H9 (cell line): ENCODE measurements around the gene CHN1. TPM values are rescaled to one million over a fixed set of nuclear protein-coding genes. Genes with fewer than 3 reads are reported as not detected.

Experiments
- DNase-seq: peaks from one replicate; pipeline ENCODE4 v3.0.0-alpha.2; 2017
- H2AFZ ChIP-seq: one replicate; pipeline ENCODE4 v1.6.1; 2013; ENCODE audit warnings: mild to moderate bottlenecking, low read length, control low read depth, moderate library complexity
- H2AK5ac ChIP-seq: 2 replicates; pipeline ENCODE4 v1.6.1; 2013; ENCODE audit warnings: low read length, control low read depth, mixed read lengths; ENCODE audit not compliant: insufficient read length
- H2BK120ac ChIP-seq: one replicate; pipeline ENCODE4 v1.6.1; 2013; ENCODE audit warnings: low read depth, mild to moderate bottlenecking, low read length, control low read depth, inconsistent platforms; ENCODE audit not compliant: poor library complexity, severe bottlenecking
- H2BK12ac ChIP-seq: 2 replicates; pipeline ENCODE4 v1.6.1; 2013; ENCODE audit warnings: low read length, control low read depth, mixed read lengths, low read depth; ENCODE audit not compliant: insufficient read length
- H2BK15ac ChIP-seq: 2 replicates; pipeline ENCODE4 v1.6.1; 2013; ENCODE audit warnings: low read depth, low read length, control low read depth
- H2BK20ac ChIP-seq: one replicate; pipeline ENCODE4 v1.6.1; 2013; ENCODE audit warnings: low read depth, mild to moderate bottlenecking, low read length, control low read depth, inconsistent platforms; ENCODE audit not compliant: poor library complexity, severe bottlenecking
- H2BK5ac ChIP-seq: 2 replicates; pipeline ENCODE4 v1.6.1; 2013; ENCODE audit warnings: low read length, control low read depth, mixed read lengths; ENCODE audit not compliant: insufficient read length
- H3K14ac ChIP-seq: 2 replicates; pipeline ENCODE4 v1.6.1; 2013; ENCODE audit warnings: low read length, control low read depth; ENCODE audit not compliant: insufficient read depth
- H3K18ac ChIP-seq: 2 replicates; pipeline ENCODE4 v1.6.1; 2013; ENCODE audit warnings: low read depth, mild to moderate bottlenecking, mixed read lengths, low read length, control low read depth; ENCODE audit not compliant: insufficient read length
- H3K23ac ChIP-seq: 2 replicates; pipeline ENCODE4 v1.6.1; 2013; ENCODE audit warnings: low read length, control low read depth, mixed read lengths, low read depth; ENCODE audit not compliant: insufficient read length
- H3K23me2 ChIP-seq: 2 replicates; pipeline ENCODE4 v1.6.1; 2013; ENCODE audit warnings: low read depth, mild to moderate bottlenecking, mixed read lengths, low read length, control low read depth; ENCODE audit not compliant: insufficient read length, poor library complexity, severe bottlenecking
- H3K27ac ChIP-seq: 2 replicates; pipeline ENCODE4 v1.5.1; 2013; ENCODE audit warnings: low read length, control low read depth, mixed read lengths, low read depth; ENCODE audit not compliant: insufficient read length
- H3K27me3 ChIP-seq: 2 replicates; pipeline ENCODE4 v1.6.1; 2013; ENCODE audit warnings: low read length, control low read depth, inconsistent platforms; ENCODE audit not compliant: insufficient read depth
- H3K4ac ChIP-seq: 2 replicates; pipeline ENCODE4 v1.6.1; 2013; ENCODE audit warnings: low read depth, mild to moderate bottlenecking, control low read depth, inconsistent platforms, low read length, moderate library complexity
- H3K4me1 ChIP-seq: 2 replicates; pipeline ENCODE4 v1.6.1; 2013; ENCODE audit warnings: low read length, control low read depth, inconsistent platforms; ENCODE audit not compliant: insufficient read depth
- H3K4me2 ChIP-seq: 2 replicates; pipeline ENCODE4 v1.6.1; 2013; ENCODE audit warnings: low read length, control low read depth, mixed read lengths; ENCODE audit not compliant: insufficient read length, insufficient read depth
- H3K56ac ChIP-seq: 2 replicates; pipeline ENCODE4 v1.6.1; 2013; ENCODE audit warnings: low read depth, mild to moderate bottlenecking, mixed read lengths, low read length, control low read depth; ENCODE audit not compliant: insufficient read length
- H3K79me1 ChIP-seq: 2 replicates; pipeline ENCODE4 v1.6.1; 2013; ENCODE audit warnings: low read depth, mild to moderate bottlenecking, moderate library complexity, low read length, control low read depth, inconsistent platforms; ENCODE audit not compliant: insufficient read depth, poor library complexity, severe bottlenecking
- H3K79me2 ChIP-seq: 2 replicates; pipeline ENCODE4 v1.6.1; 2013; ENCODE audit warnings: low read length, control low read depth, inconsistent platforms; ENCODE audit not compliant: insufficient read depth
- H3K9ac ChIP-seq: 2 replicates; pipeline ENCODE4 v1.6.1; 2013; ENCODE audit warnings: low read length, control low read depth, mixed read lengths; ENCODE audit not compliant: insufficient read length; ENCODE audit errors: extremely low read depth
- H3K9me3 ChIP-seq: one replicate; pipeline ENCODE4 v1.6.1; 2013; ENCODE audit warnings: low read depth, low read length, inconsistent platforms; ENCODE audit not compliant: control insufficient read depth
- H3T11ph ChIP-seq: one replicate; pipeline ENCODE4 v1.6.1; 2013; ENCODE audit warnings: mild to moderate bottlenecking, low read length, control low read depth, inconsistent platforms
- H4K20me1 ChIP-seq: one replicate; pipeline ENCODE4 v1.6.1; 2013; ENCODE audit not compliant: control insufficient read depth, insufficient read length, insufficient read depth
- H4K5ac ChIP-seq: 2 replicates; pipeline ENCODE4 v1.6.1; 2013; ENCODE audit warnings: low read depth, mild to moderate bottlenecking, mixed read lengths, low read length, control low read depth; ENCODE audit not compliant: insufficient read length
- H4K8ac ChIP-seq: replicated peaks from 2 replicates; pipeline ENCODE4 v1.6.1; 2013; ENCODE audit warnings: low read length, control low read depth, mixed read lengths, low read depth; ENCODE audit not compliant: insufficient read length
- H4K91ac ChIP-seq: 2 replicates; pipeline ENCODE4 v1.6.1; 2013; ENCODE audit warnings: low read depth, mild to moderate bottlenecking, moderate library complexity, mixed read lengths, low read length, control low read depth; ENCODE audit not compliant: insufficient read length
- H3K27ac Mint-ChIP-seq, 3 experiments: 2 replicates in 2 of 3; 3 replicates in 1 of 3; pipeline ENCODE4 v1.8.0; 2020 to 2021; ENCODE audit warnings: mixed read lengths in 3 of 3, mild to moderate bottlenecking in 1 of 3, moderate library complexity in 1 of 3
- H3K27me3 Mint-ChIP-seq: 2 replicates; pipeline ENCODE4 v1.8.0; 2021; ENCODE audit warnings: low read depth, mild to moderate bottlenecking, moderate library complexity, mixed read lengths
- H3K36me3 Mint-ChIP-seq, 3 experiments: 2 replicates in 2 of 3; 3 replicates in 1 of 3; pipeline ENCODE4 v1.8.0; 2020 to 2021; ENCODE audit warnings: low read depth in 3 of 3, mixed read lengths in 3 of 3; ENCODE audit not compliant: insufficient read depth in 1 of 3
- H3K4me1 Mint-ChIP-seq, 2 experiments: 2 replicates each; pipeline ENCODE4 v1.8.0; 2020; ENCODE audit warnings: mixed read lengths in 2 of 2
- H3K4me3 Mint-ChIP-seq, 2 experiments: 2 replicates in 1 of 2; 3 replicates in 1 of 2; pipeline ENCODE4 v1.8.0; 2020 to 2021; ENCODE audit warnings: mild to moderate bottlenecking in 2 of 2, mixed read lengths in 2 of 2, moderate library complexity in 1 of 2
- H3K9me3 Mint-ChIP-seq, 2 experiments: 2 replicates in 1 of 2; 3 replicates in 1 of 2; pipeline ENCODE4 v1.8.0; 2020; ENCODE audit warnings: mild to moderate bottlenecking in 2 of 2, mixed read lengths in 2 of 2, moderate library complexity in 1 of 2
- CTCF ChIP-seq: fragments of 200-600 bp; sonication (generic); conservative IDR thresholded peaks from 3 replicates; pipeline ENCODE4 v1.8.0; 2021; ENCODE audit warnings: antibody characterized with exemption, mild to moderate bottlenecking
- WGBS: extraction: QIAGEN DNeasy Blood & Tissue Kit; methylation state at CpG from one replicate; pipeline ENCODE4 v1.1.7; 2013; ENCODE audit warnings: missing lambda C conversion rate, low lambda C conversion rate, mixed read lengths; ENCODE audit not compliant: insufficient read length; ENCODE audit errors: extremely low coverage; 5-methylcytosine and 5-hydroxymethylcytosine counted together
- total RNA-seq: library from RNA; stranded (reverse); gene quantifications from 2 replicates; pipeline ENCODE4 v1.2.1, GENCODE V29; 2021

The CHN1 gene
- total RNA-seq, 1 experiment from 2014 or later: 33.9 TPM

GRCh38 chr2:174842496-174842895 lies 162.7 kb downstream of the CHN1 start:
- no peak for DNase-seq
- Histone ChIP-seq H3K79me2 (no peaks in the 10 kb centered on the region), H3K4ac (no peak overlapping the region), H3K27me3 (no peaks in the 10 kb centered on the region), H4K91ac (no peak overlapping the region), H4K5ac (no peak overlapping the region), H3K27ac (no peak overlapping the region), H3K18ac (no peak overlapping the region), H2BK20ac (no peak overlapping the region), H4K20me1 (no peaks in the 10 kb centered on the region), H3K79me1 (no peaks in the 10 kb centered on the region), H2BK5ac (no peak overlapping the region), H2BK120ac (no peak overlapping the region), H4K8ac (no peak overlapping the region), H3K14ac (no peak overlapping the region), H3K9me3 (no peaks in the 10 kb centered on the region), H3K56ac (no peak overlapping the region), H3K4me2 (no peak overlapping the region), H3K9ac (no peak overlapping the region), H2AFZ (no peak overlapping the region), H3K23me2 (no peaks in the 10 kb centered on the region), H3K23ac (no peak overlapping the region), H3K4me1 (peaks cover 4% of the 10 kb centered on the region; the same call in 1 of the 2 replicates), H3T11ph (no peak overlapping the region), H2BK12ac (no peak overlapping the region), H2AK5ac (no peak overlapping the region), H2BK15ac (no peak overlapping the region)
- WGBS: no CpG with 5 or more reads among the region's 4 CpGs
- H3K36me3 Mint-ChIP-seq: peaks cover 0 to 3% (median 2%) of the 10 kb centered on the region in 3 experiments; a peak in 3 of 7 replicates
- peaks cover 47 to 62% of the 10 kb centered on the region in 2 experiments for H3K4me1 Mint-ChIP-seq
- no peaks in the 10 kb centered on the region for H3K9me3 Mint-ChIP-seq
- no peaks in the 10 kb centered on the region for H3K27me3 Mint-ChIP-seq
- no peak overlapping the region for H3K27ac Mint-ChIP-seq
- no peak overlapping the region for H3K4me3 Mint-ChIP-seq
- TF ChIP-seq CTCF: no peak
